Natural killer cell (primary cell): ENCODE measurements around the gene LRRK2. TPM values are rescaled to one million over a fixed set of nuclear protein-coding genes. Genes with fewer than 3 reads are reported as not detected.

Experiments
- ATAC-seq, 3 donors: fragments of 150-1000 bp in 2 of 3; fragments of 200-7000 bp in 1 of 3; cut with Tn5 transposase; 1 replicate in 1 of 3; 2 replicates in 2 of 3; pipeline ENCODE4 v1.10.0; 2021; ENCODE audit warnings: mild to moderate bottlenecking in 2 of 3, moderate library complexity in 2 of 3
- DNase-seq, 2 donors: peaks; one replicate each; pipeline versions ENCODE4 v3.0.0 to v3.0.0-alpha.2; 2013 to 2021; ENCODE audit warnings: mixed read lengths in 1 of 2
- H3K27ac ChIP-seq: one replicate; pipeline ENCODE4 v1.5.1; 2013; ENCODE audit warnings: mild to moderate bottlenecking, low read length
- H3K27me3 ChIP-seq: one replicate; pipeline ENCODE4 v1.6.1; 2013; ENCODE audit warnings: low read length; ENCODE audit not compliant: control insufficient read depth, insufficient read depth
- H3K36me3 ChIP-seq: one replicate; pipeline ENCODE4 v1.6.1; 2013; ENCODE audit warnings: low read length; ENCODE audit not compliant: control insufficient read depth, insufficient read depth
- H3K4me1 ChIP-seq: one replicate; pipeline ENCODE4 v1.6.1; 2013; ENCODE audit warnings: low read length; ENCODE audit not compliant: control insufficient read depth, insufficient read depth
- H3K4me3 ChIP-seq: one replicate; pipeline ENCODE4 v1.5.1; 2013; ENCODE audit warnings: low read length
- H3K9me3 ChIP-seq: one replicate; pipeline ENCODE4 v1.6.1; 2013; ENCODE audit warnings: low read length; ENCODE audit not compliant: control insufficient read depth, insufficient read depth
- H3K27ac Mint-ChIP-seq, 2 donors: one replicate each; pipeline ENCODE4 v1.8.0; 2022; ENCODE audit warnings: mild to moderate bottlenecking in 2 of 2, mixed read lengths in 2 of 2, moderate library complexity in 1 of 2
- H3K27me3 Mint-ChIP-seq, 2 donors: one replicate each; pipeline ENCODE4 v1.8.0; 2022; ENCODE audit warnings: low read depth in 2 of 2, mixed read lengths in 2 of 2
- H3K36me3 Mint-ChIP-seq: one replicate; pipeline ENCODE4 v1.8.0; 2022; ENCODE audit warnings: mixed read lengths
- H3K4me1 Mint-ChIP-seq, 2 donors: one replicate each; pipeline ENCODE4 v1.8.0; 2022; ENCODE audit warnings: mixed read lengths in 2 of 2
- H3K4me3 Mint-ChIP-seq: one replicate; pipeline ENCODE4 v1.8.0; 2022; ENCODE audit warnings: mild to moderate bottlenecking, moderate library complexity, mixed read lengths
- H3K9me3 Mint-ChIP-seq, 2 donors: one replicate each; pipeline ENCODE4 v1.8.0; 2022; ENCODE audit warnings: mixed read lengths in 2 of 2
- WGBS: methylation state at CpG from one replicate; pipeline ENCODE4 v1.1.7; 2013; ENCODE audit warnings: missing lambda C conversion rate; ENCODE audit not compliant: insufficient coverage; 5-methylcytosine and 5-hydroxymethylcytosine counted together
- intact Hi-C: fragments of 100-400 bp; cut with micrococcal nuclease; formaldehyde crosslinking; loops from one replicate; pipeline ENCODE4 v1.14.2; 2022
- total RNA-seq, 4 donors: library from RNA; stranded (reverse); fragments of 120-200 nt in 1 of 4; gene quantifications; one replicate each; pipeline versions ENCODE4 v1.2.3 to v1.2.4, GENCODE V29; 2013 to 2022
- TF ChIP-seq, protein P1 (sequence below): fragments of 200-600 bp; IDR thresholded peaks from one replicate; pipeline ENCODE4 v1.8.0; 2022; ENCODE audit warnings: antibody characterized with exemption

LRRK2 gene
- total RNA-seq, 3 donors from 2014 or later (not counting 1 experiment from before 2014, with no cell fraction given), result 1.6 to 6.1 (median 3.3) TPM

DNA sequence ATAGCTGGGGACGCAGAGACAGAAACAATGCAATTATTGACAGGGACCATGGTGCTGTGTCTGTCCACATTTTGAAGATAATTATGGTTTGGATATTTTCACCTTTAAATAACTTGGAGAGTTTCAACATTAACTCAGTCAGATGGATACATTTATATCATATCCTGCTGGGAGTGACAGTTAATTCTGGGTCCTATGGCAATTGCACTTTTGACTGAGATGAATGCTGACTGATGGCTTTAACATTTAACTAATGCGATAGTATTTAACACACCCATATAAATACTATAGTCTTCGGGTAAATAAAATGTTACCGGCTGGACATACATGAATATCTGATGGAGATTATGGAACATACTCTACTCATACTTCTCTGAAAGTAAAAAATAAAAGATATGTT lies 118.3 kb downstream of the LRRK2 start:
- peaks cover 4 to 5% of the 10 kb centered on the region in 2 donors for H3K9me3 Mint-ChIP-seq
- H3K36me3 Mint-ChIP-seq, result no peaks in the 10 kb centered on the region
- Histone ChIP-seq H3K27me3 (no peaks in the 10 kb centered on the region), H3K4me1 (no peaks in the 10 kb centered on the region), H3K27ac (no peak overlapping the region), H3K4me3 (no peak overlapping the region), H3K36me3 (no peaks in the 10 kb centered on the region), H3K9me3 (no peaks in the 10 kb centered on the region)
- ATAC-seq, result no peak
- WGBS, result 89% methylated on average over 1 of the region's 4 CpGs
- H3K4me1 Mint-ChIP-seq, result no peaks in the 10 kb centered on the region
- intact Hi-C loops, result no loop called here
- DNase-seq, result no peak
- TF ChIP-seq, protein P1, sequence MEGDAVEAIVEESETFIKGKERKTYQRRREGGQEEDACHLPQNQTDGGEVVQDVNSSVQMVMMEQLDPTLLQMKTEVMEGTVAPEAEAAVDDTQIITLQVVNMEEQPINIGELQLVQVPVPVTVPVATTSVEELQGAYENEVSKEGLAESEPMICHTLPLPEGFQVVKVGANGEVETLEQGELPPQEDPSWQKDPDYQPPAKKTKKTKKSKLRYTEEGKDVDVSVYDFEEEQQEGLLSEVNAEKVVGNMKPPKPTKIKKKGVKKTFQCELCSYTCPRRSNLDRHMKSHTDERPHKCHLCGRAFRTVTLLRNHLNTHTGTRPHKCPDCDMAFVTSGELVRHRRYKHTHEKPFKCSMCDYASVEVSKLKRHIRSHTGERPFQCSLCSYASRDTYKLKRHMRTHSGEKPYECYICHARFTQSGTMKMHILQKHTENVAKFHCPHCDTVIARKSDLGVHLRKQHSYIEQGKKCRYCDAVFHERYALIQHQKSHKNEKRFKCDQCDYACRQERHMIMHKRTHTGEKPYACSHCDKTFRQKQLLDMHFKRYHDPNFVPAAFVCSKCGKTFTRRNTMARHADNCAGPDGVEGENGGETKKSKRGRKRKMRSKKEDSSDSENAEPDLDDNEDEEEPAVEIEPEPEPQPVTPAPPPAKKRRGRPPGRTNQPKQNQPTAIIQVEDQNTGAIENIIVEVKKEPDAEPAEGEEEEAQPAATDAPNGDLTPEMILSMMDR, result no peak
- H3K4me3 Mint-ChIP-seq, result no peak overlapping the region
- H3K27me3 Mint-ChIP-seq, result no peaks in the 10 kb centered on the region
- no peak overlapping the region for H3K27ac Mint-ChIP-seq

DNA sequence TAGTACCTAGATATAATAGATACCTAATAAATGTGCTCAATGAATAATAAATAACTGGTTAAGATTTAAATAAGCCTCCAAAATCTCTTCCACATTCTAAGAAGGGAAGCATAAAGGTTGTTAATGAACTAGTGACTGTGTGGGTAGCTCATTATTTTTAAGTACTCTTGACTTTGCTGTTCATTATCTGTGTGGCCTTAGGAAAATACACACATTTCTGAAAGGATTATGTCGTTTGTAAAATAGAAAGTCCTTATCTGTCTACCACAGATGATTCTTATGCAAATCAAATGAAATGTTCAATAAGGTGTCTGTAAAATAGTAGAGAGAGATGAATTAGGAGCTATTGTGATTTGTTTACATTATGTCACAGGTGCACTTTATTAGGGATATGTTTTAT lies 119.5 kb downstream of the LRRK2 start:
- H3K4me3 Mint-ChIP-seq, result no peak overlapping the region
- Histone ChIP-seq H3K9me3 (no peaks in the 10 kb centered on the region), H3K27me3 (no peaks in the 10 kb centered on the region), H3K36me3 (no peaks in the 10 kb centered on the region), H3K27ac (no peak overlapping the region), H3K4me3 (no peak overlapping the region), H3K4me1 (no peaks in the 10 kb centered on the region)
- intact Hi-C loops, result no loop called here
- ATAC-seq, result no peak
- no peaks in the 10 kb centered on the region for H3K4me1 Mint-ChIP-seq
- TF ChIP-seq, protein P1, result no peak
- no CpG with 5 or more reads among the region's 1 CpG for WGBS
- no peak overlapping the region for H3K27ac Mint-ChIP-seq
- no peaks in the 10 kb centered on the region for H3K36me3 Mint-ChIP-seq
- no peak for DNase-seq
- peaks cover 4 to 5% of the 10 kb centered on the region in 2 donors for H3K9me3 Mint-ChIP-seq
- H3K27me3 Mint-ChIP-seq, result no peaks in the 10 kb centered on the region

GRCh38 chr12:40351976-40352375 lies 127.2 kb downstream of the LRRK2 start:
- intact Hi-C loops, result no loop called here
- H3K27me3 Mint-ChIP-seq, result no peaks in the 10 kb centered on the region
- Histone ChIP-seq H3K4me3 (no peak overlapping the region), H3K4me1 (no peaks in the 10 kb centered on the region), H3K9me3 (no peaks in the 10 kb centered on the region), H3K36me3 (no peaks in the 10 kb centered on the region), H3K27ac (no peak overlapping the region), H3K27me3 (no peaks in the 10 kb centered on the region)
- WGBS, result 100% methylated on average over 1 of the region's 1 CpG
- H3K4me1 Mint-ChIP-seq, result no peaks in the 10 kb centered on the region
- ATAC-seq (no peak), DNase-seq (no peak)
- H3K9me3 Mint-ChIP-seq, result peaks cover 5 to 6% of the 10 kb centered on the region in 2 donors
- H3K4me3 Mint-ChIP-seq, result no peak overlapping the region
- TF ChIP-seq, protein P1, result no peak
- H3K27ac Mint-ChIP-seq, result no peak overlapping the region
- peaks cover 7% of the 10 kb centered on the region for H3K36me3 Mint-ChIP-seq

- no peaks in the 10 kb centered on the region for H3K4me1 Mint-ChIP-seq
- Histone ChIP-seq H3K4me1 (no peaks in the 10 kb centered on the region), H3K36me3 (no peaks in the 10 kb centered on the region), H3K4me3 (no peak overlapping the region), H3K27ac (no peak overlapping the region), H3K27me3 (no peaks in the 10 kb centered on the region), H3K9me3 (no peaks in the 10 kb centered on the region)
- no peak for ATAC-seq
- H3K36me3 Mint-ChIP-seq, result no peaks in the 10 kb centered on the region
- no peaks in the 10 kb centered on the region for H3K27me3 Mint-ChIP-seq
- 74% methylated on average over 3 of the region's 6 CpGs for WGBS
- intact Hi-C loops, result no loop called here
- no peak overlapping the region for H3K4me3 Mint-ChIP-seq
- H3K9me3 Mint-ChIP-seq, result peaks cover 3 to 5% of the 10 kb centered on the region in 2 donors
- no peak for DNase-seq
- TF ChIP-seq, protein P1, result no peak
- no peak overlapping the region for H3K27ac Mint-ChIP-seq
Observed at GRCh38 chr12:40375076-40375475, 150.3 kb downstream of the LRRK2 start.
